Right atrium auricular region (tissue), 2 donors: ENCODE measurements around the gene CA9. TPM values are rescaled to one million over a fixed set of nuclear protein-coding genes. Genes with fewer than 3 reads are reported as not detected.
A peak's percentile ranks its signal among the peaks of the same experiment; 100 is the strongest.

Experiments
- DNase-seq: peaks from one replicate; pipeline ENCODE4 v3.0.0-alpha.2; 2019; ENCODE audit warnings: low spot score
- H3K27ac ChIP-seq, 2 donors: fragments of 200-600 bp; sonication (generic); 1 replicate in 1 of 2; 2 replicates in 1 of 2; pipeline ENCODE4 v1.5.1; 2016 to 2019
- H3K27me3 ChIP-seq, 2 donors: fragments of 200-600 bp; sonication (generic); one replicate each; pipeline versions ENCODE4 v1.5.1 to v1.6.0; 2017 to 2019
- H3K36me3 ChIP-seq: fragments of 200-600 bp; sonication (generic); one replicate; pipeline ENCODE4 v1.5.1; 2016
- H3K4me1 ChIP-seq, 2 donors: fragments of 200-600 bp; sonication (generic); one replicate each; pipeline versions ENCODE4 v1.5.1 to v1.6.0; 2017 to 2019
- H3K4me3 ChIP-seq, 2 donors: fragments of 200-600 bp; sonication (generic); 1 replicate in 1 of 2; 2 replicates in 1 of 2; pipeline ENCODE4 v1.5.1; 2017 to 2019; ENCODE audit warnings: mild to moderate bottlenecking in 1 of 2, moderate library complexity in 1 of 2
- H3K9me3 ChIP-seq, 2 donors: fragments of 200-600 bp; sonication (generic); one replicate each; pipeline ENCODE4 v1.5.1; 2019
- total RNA-seq, 2 donors: library from RNA; depleted of rRNA; stranded (reverse); fragments of >200 nt; gene quantifications; one replicate each; pipeline ENCODE4 v1.1.0, GENCODE V29; 2016
- TF ChIP-seq, protein P1 (sequence below), 2 donors: fragments of 200-600 bp; sonication (generic); IDR thresholded peaks; one replicate each; pipeline ENCODE4 v1.5.1; 2019; ENCODE audit warnings: antibody characterized with exemption in 2 of 2

The CA9 gene
- total RNA-seq, 2 donors from 2014 or later = 5.5 to 5.9 TPM

- Histone ChIP-seq H3K4me1 (peaks cover 0 to 22% of the 10 kb centered on the region in 2 donors), H3K27ac (no peak overlapping the region), H3K4me3 (peak overlapping the region; percentile 40 to 63), H3K9me3 (no peaks in the 10 kb centered on the region), H3K36me3 (no peaks in the 10 kb centered on the region), H3K27me3 (no peaks in the 10 kb centered on the region)
- TF ChIP-seq, protein P1, sequence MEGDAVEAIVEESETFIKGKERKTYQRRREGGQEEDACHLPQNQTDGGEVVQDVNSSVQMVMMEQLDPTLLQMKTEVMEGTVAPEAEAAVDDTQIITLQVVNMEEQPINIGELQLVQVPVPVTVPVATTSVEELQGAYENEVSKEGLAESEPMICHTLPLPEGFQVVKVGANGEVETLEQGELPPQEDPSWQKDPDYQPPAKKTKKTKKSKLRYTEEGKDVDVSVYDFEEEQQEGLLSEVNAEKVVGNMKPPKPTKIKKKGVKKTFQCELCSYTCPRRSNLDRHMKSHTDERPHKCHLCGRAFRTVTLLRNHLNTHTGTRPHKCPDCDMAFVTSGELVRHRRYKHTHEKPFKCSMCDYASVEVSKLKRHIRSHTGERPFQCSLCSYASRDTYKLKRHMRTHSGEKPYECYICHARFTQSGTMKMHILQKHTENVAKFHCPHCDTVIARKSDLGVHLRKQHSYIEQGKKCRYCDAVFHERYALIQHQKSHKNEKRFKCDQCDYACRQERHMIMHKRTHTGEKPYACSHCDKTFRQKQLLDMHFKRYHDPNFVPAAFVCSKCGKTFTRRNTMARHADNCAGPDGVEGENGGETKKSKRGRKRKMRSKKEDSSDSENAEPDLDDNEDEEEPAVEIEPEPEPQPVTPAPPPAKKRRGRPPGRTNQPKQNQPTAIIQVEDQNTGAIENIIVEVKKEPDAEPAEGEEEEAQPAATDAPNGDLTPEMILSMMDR (IDR thresholded peaks at IDR 0.05) = no peak
- no peak for DNase-seq
These were observed 2.1 kb downstream of the CA9 start for GRCh38 chr9:35675732-35676392.

DNA sequence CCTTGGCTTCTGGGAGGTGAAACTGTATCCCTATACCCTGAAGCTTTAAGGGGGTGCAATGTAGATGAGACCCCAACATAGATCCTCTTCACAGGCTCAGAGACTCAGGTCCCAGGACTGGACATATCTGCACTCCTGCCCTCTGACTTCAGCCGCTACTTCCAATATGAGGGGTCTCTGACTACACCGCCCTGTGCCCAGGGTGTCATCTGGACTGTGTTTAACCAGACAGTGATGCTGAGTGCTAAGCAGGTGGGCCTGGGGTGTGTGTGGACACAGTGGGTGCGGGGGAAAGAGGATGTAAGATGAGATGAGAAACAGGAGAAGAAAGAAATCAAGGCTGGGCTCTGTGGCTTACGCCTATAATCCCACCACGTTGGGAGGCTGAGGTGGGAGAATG is 5.4 kb downstream of the CA9 start:
- Histone ChIP-seq H3K4me3 (no peak overlapping the region), H3K27ac (no peak overlapping the region), H3K9me3 (no peaks in the 10 kb centered on the region), H3K27me3 (no peaks in the 10 kb centered on the region), H3K36me3 (peaks cover 17% of the 10 kb centered on the region), H3K4me1 (peaks cover 0 to 13% of the 10 kb centered on the region in 2 donors)
- TF ChIP-seq, protein P1 (IDR thresholded peaks at IDR 0.05) = no peak
- no peak for DNase-seq

DNA sequence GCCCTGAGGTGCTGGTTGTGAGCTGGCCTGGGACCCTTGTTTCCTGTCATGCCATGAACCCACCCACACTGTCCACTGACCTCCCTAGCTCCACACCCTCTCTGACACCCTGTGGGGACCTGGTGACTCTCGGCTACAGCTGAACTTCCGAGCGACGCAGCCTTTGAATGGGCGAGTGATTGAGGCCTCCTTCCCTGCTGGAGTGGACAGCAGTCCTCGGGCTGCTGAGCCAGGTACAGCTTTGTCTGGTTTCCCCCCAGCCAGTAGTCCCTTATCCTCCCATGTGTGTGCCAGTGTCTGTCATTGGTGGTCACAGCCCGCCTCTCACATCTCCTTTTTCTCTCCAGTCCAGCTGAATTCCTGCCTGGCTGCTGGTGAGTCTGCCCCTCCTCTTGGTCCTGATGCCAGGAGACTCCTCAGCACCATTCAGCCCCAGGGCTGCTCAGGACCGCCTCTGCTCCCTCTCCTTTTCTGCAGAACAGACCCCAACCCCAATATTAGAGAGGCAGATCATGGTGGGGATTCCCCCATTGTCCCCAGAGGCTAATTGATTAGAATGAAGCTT is 6.1 kb downstream of the CA9 start:
- DNase-seq = no peak
- Histone ChIP-seq H3K9me3 (no peaks in the 10 kb centered on the region), H3K4me3 (no peak overlapping the region), H3K4me1 (peaks cover 0 to 15% of the 10 kb centered on the region in 2 donors), H3K27ac (no peak overlapping the region), H3K36me3 (peaks cover 24% of the 10 kb centered on the region), H3K27me3 (no peaks in the 10 kb centered on the region)
- TF ChIP-seq, protein P1 (IDR thresholded peaks at IDR 0.05) = no peak

DNA sequence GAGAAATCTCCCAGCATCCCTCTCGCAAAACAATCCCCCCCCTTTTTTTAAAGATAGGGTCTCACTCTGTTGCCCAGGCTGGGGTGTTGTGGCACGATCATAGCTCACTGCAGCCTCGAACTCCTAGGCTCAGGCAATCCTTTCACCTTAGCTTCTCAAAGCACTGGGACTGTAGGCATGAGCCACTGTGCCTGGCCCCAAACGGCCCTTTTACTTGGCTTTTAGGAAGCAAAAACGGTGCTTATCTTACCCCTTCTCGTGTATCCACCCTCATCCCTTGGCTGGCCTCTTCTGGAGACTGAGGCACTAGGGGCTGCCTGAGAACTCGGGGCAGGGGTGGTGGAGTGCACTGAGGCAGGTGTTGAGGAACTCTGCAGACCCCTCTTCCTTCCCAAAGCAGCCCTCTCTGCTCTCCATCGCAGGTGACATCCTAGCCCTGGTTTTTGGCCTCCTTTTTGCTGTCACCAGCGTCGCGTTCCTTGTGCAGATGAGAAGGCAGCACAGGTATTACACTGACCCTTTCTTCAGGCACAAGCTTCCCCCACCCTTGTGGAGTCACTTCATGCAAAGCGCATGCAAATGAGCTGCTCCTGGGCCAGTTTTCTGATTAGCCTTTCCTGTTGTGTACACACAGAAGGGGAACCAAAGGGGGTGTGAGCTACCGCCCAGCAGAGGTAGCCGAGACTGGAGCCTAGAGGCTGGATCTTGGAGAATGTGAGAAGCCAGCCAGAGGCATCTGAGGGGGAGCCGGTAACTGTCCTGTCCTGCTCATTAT is 6.8 kb downstream of the CA9 start:
- DNase-seq = no peak
- peaks cover 0 to 18% of the 10 kb centered on the region in 2 donors for H3K4me1 ChIP-seq
- no peaks in the 10 kb centered on the region for H3K9me3 ChIP-seq
- TF ChIP-seq, protein P1 (IDR thresholded peaks at IDR 0.05) = no peak
- H3K4me3 ChIP-seq = no peak overlapping the region
- H3K36me3 ChIP-seq = peaks cover 31% of the 10 kb centered on the region
- no peak overlapping the region for H3K27ac ChIP-seq
- H3K27me3 ChIP-seq = no peaks in the 10 kb centered on the region

DNA sequence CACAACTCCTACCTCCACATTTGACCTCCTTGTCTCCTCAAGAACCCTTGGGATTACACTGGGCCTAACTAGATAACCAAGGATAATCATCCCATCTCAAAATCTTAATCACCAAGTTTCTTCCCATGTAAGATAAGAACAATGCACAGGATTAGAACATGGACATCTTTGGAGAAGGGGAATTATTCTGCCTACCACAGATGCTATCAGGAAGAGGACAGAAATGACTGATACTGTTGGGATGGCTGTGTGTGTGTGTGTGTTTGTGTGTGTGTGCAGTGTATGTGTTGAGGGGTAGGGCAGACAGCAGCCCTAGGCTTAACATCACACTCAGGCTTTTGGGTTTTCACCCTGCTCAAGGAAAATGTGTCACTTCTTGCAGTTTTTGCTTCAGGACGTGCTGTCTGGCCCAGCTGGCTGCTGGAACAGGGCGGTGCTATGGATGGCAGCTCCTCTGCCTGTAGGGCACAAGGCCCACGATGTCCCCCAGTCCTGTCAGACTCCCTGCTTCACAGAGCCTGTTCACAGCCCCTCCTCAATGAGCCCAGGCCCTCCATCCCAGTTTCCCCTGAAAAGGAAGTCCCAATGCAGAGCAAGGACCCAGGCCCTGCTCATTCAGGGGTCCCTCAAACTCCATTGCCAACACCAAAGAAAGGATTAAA is 7.7 kb downstream of the CA9 start:
- H3K27ac ChIP-seq = no peak overlapping the region
- DNase-seq = no peak
- H3K9me3 ChIP-seq = no peaks in the 10 kb centered on the region
- H3K36me3 ChIP-seq = peaks cover 38% of the 10 kb centered on the region
- TF ChIP-seq, protein P1 (IDR thresholded peaks at IDR 0.05) = no peak
- no peak overlapping the region for H3K4me3 ChIP-seq
- H3K4me1 ChIP-seq = peaks cover 0 to 18% of the 10 kb centered on the region in 2 donors
- H3K27me3 ChIP-seq = no peaks in the 10 kb centered on the region
